Activated CD8-positive, alpha-beta memory T cell treated with anti-CD3 and anti-CD28 coated beads, Interleukin-2, amount 50 U/mL, for 4 hours (primary cell): Measurements from ENCODE around the gene FNDC3B.
A peak's percentile ranks its signal among the peaks of the same experiment; 100 is the strongest.
"Not testable (repeated sequence)": the region's sequence is repeated elsewhere in the genome, so short reads cannot be mapped to it uniquely, and the experiment has no call there.

Experiments used
- DNase-seq: peaks from one replicate; pipeline ENCODE4 v3.0.0-alpha.2; 2020

Gene FNDC3B

DNA sequence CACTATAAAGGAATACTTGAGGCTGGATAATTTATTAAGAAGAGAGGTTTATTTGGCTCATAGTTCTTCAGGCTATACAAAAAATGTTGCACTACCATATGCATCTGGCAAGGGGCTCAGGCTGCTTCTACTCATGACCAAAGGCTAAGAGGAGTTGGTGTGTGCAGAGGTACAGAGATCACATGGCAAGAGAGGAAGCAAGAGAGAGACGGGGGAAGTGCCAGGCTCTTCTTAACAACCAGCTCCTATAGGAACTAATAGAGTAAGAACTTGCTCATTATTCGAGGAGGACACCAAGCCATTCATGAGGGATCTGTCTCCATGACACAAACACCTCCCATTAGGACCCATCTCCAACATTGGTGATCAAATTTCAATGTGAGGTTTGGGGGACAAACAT is 6.0 kb upstream of the FNDC3B start:
- DNase-seq, result no peak

DNA sequence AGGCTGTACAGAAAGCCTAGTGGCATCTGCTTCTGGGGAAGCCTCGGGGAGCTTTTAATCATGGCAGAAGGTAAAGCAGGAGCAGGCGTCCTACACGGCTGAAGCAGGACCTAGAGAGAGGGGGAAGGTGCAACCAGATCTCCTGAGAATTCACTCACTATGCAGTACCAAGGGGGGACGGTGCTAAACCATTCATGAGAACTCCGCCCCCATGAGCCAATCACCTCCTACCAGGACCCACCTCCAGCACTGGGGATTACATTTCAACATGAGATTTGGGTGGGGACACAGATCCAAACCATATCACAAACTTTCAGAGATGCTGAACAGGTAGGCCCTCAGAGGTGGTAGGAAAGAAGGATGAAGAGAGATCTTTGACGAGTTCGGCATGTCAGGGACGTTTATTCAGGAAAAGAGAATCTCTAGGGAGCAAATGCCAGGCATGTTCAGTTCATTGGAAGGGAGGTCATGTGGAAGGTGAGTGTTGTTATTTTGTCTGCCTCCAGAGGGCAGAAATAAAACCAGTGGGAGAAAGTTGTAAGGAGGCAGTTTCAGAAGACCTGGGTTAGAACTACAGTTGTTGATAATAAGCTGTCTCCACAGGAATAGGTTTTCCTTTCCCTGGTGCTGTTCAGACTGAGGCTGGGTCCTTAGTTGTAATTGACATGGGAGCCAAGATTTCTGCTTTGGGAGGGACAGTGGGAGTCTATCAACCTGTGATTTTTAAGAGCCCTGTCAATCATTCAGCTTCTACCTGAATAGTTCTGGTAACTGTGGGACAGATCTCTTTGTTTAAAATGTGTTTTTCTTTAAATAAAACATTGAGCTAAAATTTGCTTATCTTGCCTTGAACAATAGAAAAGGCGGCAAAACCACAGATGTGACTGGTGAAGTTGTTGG is 4.3 kb upstream of the FNDC3B start:
- no peak for DNase-seq

DNA sequence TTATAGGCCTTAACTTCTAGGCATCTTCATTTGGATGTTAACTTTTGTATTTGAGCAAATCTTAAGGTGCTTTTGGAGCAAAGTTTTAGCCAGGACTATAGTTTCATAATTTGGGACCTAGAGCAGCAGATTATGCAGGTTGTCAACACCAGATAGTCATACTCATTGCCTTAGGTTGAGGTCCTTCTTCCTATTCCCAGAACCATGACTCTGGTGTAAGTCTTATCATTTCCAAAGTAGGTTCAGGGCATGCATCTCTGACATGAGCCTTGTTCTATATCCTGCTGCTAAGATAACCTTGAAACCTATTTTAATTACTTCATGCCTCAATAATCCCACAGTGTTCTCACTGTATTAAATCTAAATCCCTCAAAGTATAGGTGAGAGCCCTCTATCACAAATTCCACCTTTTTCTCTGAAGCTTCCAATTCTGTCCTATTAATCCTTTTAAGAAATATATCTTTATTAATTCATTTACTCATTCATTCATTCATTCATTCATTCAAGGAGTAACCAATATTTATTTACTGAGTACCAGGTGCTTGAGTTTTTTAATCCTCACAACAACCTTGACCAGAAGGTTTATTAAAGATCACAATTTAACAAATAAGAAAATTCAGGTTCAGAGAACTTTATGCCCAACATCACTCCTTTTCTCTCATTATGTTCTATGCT is 2.7 kb upstream of the FNDC3B start:
- DNase-seq, result no peak

DNA sequence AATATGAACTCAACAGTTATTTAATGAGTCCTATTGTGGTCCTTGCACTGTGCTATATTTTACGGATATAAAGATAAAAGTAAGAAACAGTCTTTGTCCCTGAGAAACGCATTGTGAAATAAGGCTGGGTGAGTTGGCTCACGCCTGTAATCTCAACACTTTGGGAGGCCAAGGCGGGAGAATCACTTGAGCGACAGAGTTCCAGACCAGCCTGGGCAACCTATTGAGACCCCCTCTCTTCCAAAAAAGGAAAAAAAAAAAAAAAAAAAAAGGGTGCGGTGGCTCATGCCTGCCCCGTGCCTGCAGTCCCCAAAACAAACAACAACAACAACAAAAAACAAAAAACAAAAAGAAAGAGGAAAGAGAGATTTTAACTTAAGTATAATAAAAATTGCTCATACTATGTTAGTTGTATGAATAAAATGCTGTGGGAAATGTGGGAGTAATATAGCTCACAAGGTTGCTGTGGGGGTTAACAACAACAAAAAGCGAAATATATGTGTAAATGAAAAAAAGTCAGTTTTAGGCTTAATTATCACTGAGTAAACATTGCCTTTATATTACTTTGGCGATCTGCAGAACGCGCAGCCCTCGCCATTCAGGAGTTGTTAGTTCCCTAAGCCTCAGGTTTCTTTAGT is 461 bp upstream of the FNDC3B start:
- DNase-seq, result no peak

DNA sequence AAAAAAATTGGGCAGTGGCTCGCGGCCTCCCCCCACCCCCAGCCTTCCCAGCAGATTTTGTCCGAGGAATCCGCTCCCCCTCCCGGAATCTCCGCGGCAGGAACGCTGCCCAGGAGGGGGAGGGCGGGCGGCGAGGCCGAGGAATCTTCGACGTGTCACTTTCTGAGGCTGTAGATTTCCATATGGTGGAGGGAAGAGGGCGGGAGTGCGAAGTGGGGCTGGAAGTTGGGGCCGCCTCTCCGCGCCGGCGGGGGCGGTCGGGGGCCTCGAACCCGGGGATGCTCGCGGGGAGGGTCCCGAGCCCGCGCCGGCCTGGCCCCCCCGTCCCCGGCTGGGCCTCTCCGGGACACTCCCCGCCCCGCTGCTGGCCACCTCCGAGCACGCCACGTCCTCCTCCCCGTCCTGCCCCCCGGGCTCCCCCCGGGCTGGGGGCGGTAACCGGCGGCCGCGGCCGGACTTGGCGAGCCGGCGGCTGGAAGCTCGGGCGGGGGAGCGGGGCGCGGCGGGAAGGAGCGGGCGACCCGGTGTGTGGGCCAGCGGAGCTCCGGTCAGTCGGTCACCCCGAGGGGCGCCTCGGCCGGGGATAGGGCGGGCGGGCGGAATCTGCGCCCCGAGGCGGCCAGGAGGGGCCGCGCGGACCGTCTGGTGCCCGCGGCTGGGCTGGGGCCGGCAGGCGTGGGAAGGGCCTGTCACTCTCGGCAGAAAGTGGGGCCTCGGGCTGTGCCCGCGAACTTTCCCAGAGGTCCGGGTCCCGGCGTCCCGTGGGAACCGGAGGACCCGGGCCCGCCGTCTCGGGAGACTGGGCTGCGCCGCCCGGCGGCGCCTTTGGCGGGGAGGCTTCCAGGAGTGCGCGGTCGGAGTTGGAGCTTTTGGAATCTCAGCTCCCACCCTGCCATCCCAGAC is 951 bp downstream of the FNDC3B start:
- peak; percentile 41 for DNase-seq

DNA sequence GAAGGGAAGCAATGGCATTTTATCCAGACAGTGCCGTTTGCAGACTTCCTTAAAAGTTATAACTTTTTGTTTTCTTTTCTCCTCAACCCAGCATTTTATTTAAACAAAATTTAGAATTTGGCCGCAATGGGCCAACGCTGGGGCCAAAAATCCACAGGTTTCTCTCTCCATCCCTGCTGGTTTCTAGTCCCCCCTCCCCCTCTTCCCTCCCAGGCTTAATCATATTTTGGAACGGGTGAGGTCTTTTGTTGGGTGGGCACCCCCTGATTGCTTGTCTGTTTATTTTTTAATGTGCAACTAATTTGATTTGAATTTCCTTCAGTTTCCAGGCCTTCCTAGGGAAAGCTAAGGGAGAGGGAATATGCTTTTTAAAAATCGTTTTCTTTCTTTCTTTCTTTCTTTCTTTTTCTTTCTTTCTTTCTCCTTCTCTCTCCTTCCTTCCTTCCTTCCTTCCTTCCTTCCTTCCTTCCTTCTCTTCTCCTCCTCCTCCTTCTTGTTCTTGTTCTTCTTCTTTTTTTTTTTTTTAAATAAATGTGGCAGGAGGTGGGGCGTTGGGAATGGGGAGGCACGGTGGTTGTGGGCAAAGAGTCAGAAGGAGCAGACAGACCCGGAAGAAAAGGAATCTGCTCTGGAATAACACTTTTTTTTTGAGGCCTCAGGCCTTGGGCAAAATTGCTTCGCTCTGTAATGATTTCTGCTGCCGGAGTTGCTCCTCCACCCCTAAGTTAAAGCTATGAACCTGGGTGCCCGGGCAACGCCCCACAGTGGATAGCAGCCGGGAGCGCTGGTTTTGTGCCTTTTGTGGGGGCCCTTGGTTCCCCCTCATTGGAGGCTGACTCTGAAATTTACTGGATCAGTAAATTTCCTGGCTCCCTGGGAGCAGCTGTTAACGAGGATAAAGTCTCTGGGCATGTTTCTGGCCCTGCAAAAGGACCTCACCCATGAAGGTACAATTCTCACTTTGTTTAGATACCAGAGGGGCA is 1.9 kb downstream of the FNDC3B start:
- no peak for DNase-seq

DNA sequence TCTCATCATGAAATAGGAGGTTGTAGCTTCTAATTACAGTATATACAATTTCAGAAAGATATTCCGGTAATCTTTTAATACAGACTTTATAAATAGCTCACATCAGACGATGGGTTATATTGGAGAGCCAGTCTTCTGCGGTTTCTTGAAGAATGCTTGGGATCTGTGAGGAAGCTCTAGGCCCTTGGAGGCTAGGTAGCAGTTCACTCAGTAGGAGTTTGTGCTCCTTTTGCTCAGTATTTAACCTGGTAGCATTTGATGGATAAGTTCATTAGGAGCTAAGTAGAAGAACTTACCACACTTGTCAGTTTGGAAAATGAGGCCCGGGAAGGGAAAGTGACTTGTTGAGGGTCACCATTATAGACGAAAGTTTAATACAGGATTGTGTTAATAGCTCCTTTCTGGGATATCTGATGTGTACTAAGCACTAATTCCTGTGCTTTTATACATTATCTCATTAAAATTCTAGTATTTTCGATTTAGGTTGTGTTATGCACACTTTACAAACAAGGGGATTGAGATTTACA is 2.8 kb downstream of the FNDC3B start:
- DNase-seq, result no peak

DNA sequence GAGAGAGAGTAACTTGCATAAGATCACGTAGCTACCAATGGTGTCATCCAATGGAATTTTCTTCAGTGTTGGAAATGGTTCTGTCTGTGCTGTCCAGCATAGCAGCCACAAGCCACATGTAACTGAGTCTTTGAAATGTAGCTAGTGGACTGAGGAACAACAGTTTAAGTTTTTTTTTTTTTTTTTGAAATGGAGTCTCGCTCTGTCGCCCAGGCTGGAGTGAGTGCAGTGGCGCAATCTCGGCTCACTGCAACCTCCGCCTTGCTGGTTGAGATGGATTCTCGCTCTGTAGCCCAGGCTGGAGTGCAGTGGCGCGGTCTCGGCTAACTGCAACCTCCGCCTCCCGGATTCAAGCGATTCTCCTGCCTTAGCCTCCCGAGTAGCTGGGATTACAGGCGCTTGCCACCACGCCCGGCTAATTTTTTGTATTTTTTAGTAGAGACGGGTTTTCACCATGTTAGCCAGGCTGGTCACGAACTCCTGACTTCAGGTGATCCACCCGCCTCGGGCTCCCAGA is 3.3 kb downstream of the FNDC3B start:
- not testable (repeated sequence) for DNase-seq

DNA sequence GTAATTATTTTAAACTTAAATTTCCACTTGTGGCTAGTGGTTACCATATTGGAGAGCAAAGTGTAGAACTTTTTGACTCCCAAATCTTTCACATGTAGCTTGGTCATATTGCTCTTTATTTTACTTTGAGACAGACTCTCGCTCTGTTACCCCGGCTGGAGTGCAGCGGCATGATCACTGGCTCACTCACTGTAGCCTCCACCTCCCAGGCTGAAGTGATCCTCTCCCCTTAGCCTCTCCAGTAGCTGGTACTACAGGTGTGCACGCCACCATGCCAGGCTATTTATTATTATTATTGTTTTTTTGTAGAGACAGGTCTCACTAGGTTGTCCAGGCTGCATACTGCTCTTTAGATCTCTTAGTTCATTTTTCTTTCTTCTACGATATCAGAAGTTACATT is 3.9 kb downstream of the FNDC3B start:
- DNase-seq, result no peak

DNA sequence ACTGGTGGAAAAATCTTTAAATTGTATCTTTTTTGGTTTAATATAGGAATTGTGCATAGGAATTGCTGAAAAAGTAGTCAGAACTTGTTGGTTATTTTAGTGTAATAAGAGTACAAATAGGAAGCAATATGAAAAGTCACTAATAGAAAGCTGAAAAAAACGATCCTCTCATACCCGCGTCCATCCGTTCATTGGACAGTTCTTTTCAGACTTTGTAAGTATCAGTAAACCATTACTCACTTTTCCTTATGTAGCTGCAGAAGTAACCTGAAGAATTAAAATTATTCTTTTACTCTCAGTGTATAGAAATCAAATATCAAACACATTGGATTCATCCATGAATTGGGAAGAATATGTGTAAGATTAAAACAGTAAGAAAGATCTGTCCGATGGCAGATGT is 4.4 kb downstream of the FNDC3B start:
- no peak for DNase-seq

DNA sequence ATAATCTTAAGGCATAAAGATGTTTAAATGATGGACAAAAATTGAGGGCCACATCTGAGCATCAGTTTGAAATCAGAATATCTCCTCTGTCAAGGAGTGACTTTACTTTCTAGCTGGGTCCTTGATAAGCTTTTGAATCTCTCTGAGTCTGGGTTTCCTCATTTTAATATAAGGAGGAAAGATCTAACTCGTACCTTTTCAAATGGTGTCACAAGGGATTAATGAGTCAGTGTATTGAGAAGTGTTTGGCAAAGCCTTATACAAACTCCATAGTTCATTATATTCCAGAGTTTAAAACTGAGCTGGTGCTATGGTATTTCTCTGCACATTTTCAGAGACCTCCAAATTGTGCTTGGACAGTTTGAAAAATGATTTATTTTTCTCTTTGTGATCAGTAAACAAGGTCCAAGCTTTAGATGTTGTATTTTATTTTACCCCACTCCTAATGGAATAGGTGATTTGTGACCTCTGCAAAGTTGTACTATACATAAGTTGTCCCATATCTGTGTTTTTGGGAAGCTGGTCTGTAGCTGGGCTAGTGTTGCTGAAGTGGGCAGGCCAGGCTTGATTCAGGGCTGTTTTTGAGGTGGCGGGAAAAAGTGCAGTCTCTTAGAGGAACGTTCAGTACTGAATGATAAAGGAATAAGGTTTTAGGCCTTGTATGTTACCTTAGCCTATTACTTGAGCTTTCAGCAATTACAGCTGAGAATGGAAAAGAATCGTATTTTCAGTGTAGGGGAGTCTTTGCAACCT is 5.6 kb downstream of the FNDC3B start:
- DNase-seq, result no peak

DNA sequence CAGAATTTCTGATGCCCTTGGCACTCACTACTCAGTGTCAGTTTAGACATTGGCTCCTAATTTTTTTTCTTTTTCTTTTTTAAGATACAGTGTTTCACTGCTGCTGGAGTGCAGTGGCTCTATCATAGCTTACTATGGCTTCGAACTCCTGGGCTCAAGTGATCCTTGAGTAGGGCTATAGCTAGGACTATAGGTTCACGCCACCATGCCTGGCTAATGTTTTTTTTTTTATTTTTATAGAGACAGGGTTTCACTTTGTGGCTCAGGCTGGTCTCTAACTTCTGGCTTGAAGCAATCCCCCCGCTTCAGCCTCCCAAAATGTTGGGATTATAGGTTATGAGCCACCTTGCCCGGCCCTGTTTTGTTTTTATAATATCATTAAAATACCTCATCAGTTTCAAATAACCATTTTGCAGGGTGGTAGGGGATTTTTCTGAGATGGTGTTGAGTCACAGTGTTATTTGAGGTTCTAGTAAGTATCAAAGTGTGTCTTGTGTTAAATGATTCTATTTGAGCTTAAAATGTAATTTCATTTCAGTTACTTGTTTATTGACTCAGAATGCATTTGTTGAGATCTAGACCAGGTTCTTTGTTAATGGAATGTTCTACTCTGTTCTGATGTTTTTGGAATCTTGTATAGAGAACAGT is 7.0 kb downstream of the FNDC3B start:
- DNase-seq, result no peak

DNA sequence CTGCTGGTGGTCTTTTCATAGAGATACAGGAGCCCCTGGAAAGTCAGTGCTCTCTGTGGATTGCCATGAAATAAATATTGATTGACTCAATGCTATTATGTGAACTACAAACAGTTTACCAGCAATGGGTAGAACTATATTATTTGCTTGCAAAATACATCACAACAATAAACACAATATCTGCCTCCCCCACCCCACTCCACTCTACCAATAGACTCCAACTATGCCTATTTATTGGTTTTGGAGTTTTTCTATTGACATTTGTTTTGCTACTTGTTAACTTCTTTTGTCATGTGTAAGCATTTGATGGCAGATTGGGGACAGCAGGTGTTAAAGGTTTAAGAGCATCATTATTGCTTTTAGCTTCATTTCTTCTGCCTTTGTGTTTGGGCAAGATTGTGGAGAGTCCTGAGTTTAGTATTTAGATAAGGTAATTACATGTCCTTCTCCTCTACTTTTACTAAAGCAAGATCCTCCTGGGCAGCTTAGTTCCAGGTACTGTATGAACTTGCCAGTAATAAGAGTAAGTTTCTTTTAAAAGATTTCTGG is 8.3 kb downstream of the FNDC3B start:
- DNase-seq, result no peak

DNA sequence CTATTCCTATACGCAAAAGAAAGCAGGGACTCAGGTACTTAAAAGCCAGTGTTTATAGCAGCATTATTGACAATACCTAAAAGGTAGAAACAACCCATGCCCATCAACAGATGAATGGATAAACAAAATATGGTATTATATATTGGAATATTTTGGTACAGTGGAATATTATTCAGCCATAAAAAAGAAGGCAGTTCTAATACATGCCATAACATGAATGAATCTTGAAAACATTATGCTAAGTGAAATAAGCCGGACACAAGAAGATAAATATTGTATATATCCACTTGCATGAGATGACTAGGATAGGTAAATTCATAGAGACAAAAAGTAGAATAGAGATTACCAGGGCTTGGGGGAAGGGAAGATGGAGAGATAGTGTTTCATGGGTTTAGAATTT is 9.2 kb downstream of the FNDC3B start:
- no peak for DNase-seq

DNA sequence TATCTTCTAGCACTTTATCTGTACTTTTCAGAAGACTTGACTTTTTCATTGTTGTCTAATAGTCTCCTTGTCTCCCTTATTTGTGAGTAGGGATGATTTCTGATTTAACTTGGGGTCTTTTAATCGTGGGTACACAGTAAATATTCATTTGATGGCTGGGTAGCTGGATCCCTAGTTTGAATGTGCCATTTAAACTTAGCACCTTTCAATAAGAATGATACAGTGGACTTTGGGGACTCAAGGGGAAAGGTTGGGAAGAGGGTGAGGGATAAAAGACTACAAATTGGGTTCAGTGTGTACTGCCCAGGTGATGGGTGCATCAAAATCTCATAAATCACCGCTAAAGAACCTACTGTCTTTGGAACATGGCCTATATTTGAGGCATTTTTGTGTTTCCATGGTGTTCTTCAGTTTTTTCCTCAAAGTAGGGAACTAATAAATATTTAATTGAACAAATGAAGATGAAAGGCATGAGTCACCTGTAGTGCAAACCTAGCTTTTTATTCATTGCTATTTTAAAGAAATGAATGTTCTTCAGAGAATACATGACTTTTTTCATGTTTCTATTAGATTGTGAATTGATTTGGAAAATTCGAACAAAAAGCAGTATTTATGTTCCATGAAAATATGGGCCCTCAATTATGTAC is 12.1 kb downstream of the FNDC3B start:
- DNase-seq, result no peak

DNA sequence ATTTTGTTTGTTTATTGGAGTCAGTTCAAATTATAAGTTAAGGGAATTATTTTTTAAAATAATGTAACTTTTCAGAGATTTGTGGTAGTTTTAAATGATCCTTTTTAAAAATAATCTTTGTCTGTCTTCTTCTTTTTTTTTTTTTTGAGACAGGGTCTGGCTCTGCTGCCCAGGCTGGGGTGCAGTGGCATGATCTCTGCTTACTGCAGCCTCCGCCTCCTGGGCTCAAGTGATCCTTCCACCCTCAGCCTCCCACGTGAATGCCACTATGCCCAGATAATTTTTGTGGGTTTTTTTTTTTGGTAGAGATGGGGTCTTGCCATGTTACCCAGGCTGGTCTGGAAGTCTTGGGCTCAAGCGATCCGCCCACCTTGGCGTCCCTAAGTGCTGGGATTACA is 12.6 kb downstream of the FNDC3B start:
- no peak for DNase-seq

DNA sequence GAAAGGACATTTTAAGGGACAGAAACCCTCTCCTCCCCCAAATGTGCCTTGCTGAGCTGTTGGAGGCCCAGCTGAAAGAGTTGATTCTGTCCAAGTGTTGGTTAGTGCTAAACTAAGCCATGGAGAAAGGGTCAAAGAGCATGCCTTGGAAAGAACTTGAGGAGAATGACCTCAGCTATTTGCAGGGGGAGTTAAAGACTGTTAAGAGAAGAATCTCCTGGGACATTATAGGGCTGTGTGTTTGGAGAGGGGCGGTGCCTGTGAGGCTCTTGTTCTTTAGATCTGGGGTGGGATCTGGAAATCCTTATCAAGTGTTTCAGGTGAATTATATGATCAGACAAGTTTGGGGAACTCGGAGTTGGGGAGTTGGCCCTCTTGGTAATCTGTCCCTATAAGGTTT is 13.0 kb downstream of the FNDC3B start:
- no peak for DNase-seq

DNA sequence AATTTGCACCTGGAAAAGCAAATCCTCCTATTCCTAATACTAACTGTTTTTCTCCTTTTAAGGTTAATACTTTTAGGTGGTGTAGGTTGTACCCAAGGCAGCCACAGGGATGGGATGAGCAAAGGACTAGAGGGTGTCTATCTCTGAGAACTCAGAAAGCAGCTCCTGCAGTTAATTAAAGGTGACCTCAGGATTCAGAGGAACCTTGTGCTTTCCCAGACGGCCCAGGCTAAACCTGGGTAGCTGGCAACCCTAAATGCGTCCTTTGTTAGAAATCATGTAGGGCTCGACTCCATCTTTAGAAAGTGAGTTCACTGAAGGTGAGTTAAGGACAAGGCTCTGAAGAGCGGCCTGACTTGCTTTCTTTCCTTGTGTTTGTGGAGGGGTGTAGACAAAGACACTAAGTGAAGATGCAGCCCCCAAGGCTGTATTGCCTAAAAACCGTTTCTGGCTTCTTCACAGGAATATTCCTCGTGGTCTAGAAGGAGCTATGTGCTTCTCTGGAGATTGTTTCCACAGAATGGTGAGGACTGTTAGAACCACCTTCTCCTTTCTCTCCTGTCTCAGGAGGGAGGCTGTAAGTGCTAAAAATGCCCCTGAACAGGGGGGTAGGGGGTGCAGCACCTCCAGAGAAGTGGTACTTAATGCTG is 14.9 kb downstream of the FNDC3B start:
- no peak for DNase-seq
